Gastroesophageal sphincter (tissue), 4 donors: ENCODE results near the gene IFI30. TPM values are rescaled to one million over a fixed set of nuclear protein-coding genes. Genes with fewer than 3 reads are reported as not detected.

Experiments used
- ATAC-seq: fragments of 150-250 bp; one replicate; pipeline ENCODE4 v1.9.1; 2016; ENCODE audit warnings: mild to moderate bottlenecking, moderate library complexity
- H3K27ac ChIP-seq, 4 donors: fragments of 200-600 bp; sonication (generic) in 3 of 4; 1 replicate in 3 of 4; 2 replicates in 1 of 4; pipeline ENCODE4 v1.5.1; 2016 to 2019
- H3K27me3 ChIP-seq: fragments of 200-600 bp; sonication (generic); one replicate; pipeline ENCODE4 v1.5.1; 2019
- H3K36me3 ChIP-seq, 2 donors: fragments of 200-600 bp; sonication (generic); one replicate each; pipeline ENCODE4 v1.5.1; 2019; ENCODE audit warnings: control low read depth in 1 of 2
- H3K4me1 ChIP-seq, 3 donors: fragments of 200-600 bp; sonication (generic); 1 replicate in 2 of 3; 2 replicates in 1 of 3; pipeline ENCODE4 v1.5.1; 2016 to 2019; ENCODE audit warnings: control low read depth in 2 of 3
- H3K4me3 ChIP-seq, 2 donors: fragments of 200-600 bp; sonication (generic); one replicate each; pipeline ENCODE4 v1.5.1; 2019; ENCODE audit warnings: mild to moderate bottlenecking in 1 of 2, moderate library complexity in 1 of 2
- H3K9me3 ChIP-seq, 3 donors: fragments of 200-600 bp; sonication (generic); one replicate each; pipeline ENCODE4 v1.5.1; 2017 to 2019; ENCODE audit warnings: control low read depth in 2 of 3
- CTCF ChIP-seq, 4 experiments: fragments of 200-600 bp in 2 of 4; fragments of 450-650 bp in 2 of 4; sonication (generic) in 1 of 4; IDR thresholded peaks; one replicate each; pipeline ENCODE4 v1.5.1; 2017 to 2019; ENCODE audit warnings: antibody characterized with exemption in 4 of 4, mild to moderate bottlenecking in 2 of 4, moderate library complexity in 2 of 4
- EP300 ChIP-seq: sonication (generic); formaldehyde crosslinking; IDR thresholded peaks from one replicate; pipeline ENCODE4 v1.6.1; 2017; ENCODE audit warnings: antibody characterized with exemption, mild to moderate bottlenecking
- POLR2A ChIP-seq, 2 donors: fragments of 450-650 bp; IDR thresholded peaks; one replicate each; pipeline ENCODE4 v1.6.1; 2017; ENCODE audit warnings: antibody characterized with exemption in 2 of 2, mild to moderate bottlenecking in 2 of 2, moderate library complexity in 1 of 2
- POLR2AphosphoS5 ChIP-seq: sonication (generic); formaldehyde crosslinking; IDR thresholded peaks from one replicate; pipeline ENCODE4 v1.6.1; 2017; ENCODE audit warnings: antibody characterized with exemption
- WGBS, 2 donors: methylation state at CpG; one replicate each; pipeline ENCODE4 v1.1.5; 2018; ENCODE audit warnings: low coverage in 1 of 2; 5-methylcytosine and 5-hydroxymethylcytosine counted together
- total RNA-seq, 4 donors: library from RNA; depleted of rRNA; stranded (reverse); fragments of >200 nt; gene quantifications; one replicate each; pipeline ENCODE4 v1.1.0, GENCODE V29; 2016

The IFI30 gene
- total RNA-seq, 4 donors from 2014 or later, result 4.4 to 79.6 (median 40.8) TPM

- ATAC-seq, result no peak
- no peak for TF ChIP-seq EP300
- no peak for TF ChIP-seq POLR2AphosphoS5
- no peak for TF ChIP-seq POLR2A (IDR thresholded peaks at IDR 0.05)
- no peak for TF ChIP-seq CTCF (IDR thresholded peaks at IDR 0.05)
- Histone ChIP-seq H3K36me3 (peaks cover 0 to 97% of the 10 kb centered on the region in 2 donors), H3K9me3 (no peaks in the 10 kb centered on the region), H3K4me3 (no peak overlapping the region), H3K4me1 (no peaks in the 10 kb centered on the region), H3K27me3 (no peaks in the 10 kb centered on the region), H3K27ac (no peak overlapping the region)
- WGBS, 2 donors, result 94% methylated on average over 1 of the region's 1 CpG; no CpG with 5 or more reads in 1 of the 2 donors
Measured at GRCh38 chr19:18140473-18140872, 33.1 kb upstream of the IFI30 start.

GRCh38 chr19:18141031-18141430 is 32.6 kb upstream of the IFI30 start:
- no peak for ATAC-seq
- Histone ChIP-seq H3K9me3 (no peaks in the 10 kb centered on the region), H3K27me3 (no peaks in the 10 kb centered on the region), H3K4me3 (no peak overlapping the region), H3K36me3 (peaks cover 0 to 97% of the 10 kb centered on the region in 2 donors), H3K4me1 (no peaks in the 10 kb centered on the region), H3K27ac (no peak overlapping the region)
- no peak for TF ChIP-seq EP300
- 100% methylated on average over 4 of the region's 6 CpGs; no CpG with 5 or more reads in 1 of the 2 donors for WGBS, 2 donors

GRCh38 chr19:18143902-18144301 is 29.7 kb upstream of the IFI30 start:
- Histone ChIP-seq H3K36me3 (peaks cover 0 to 88% of the 10 kb centered on the region in 2 donors), H3K9me3 (no peaks in the 10 kb centered on the region), H3K4me1 (no peaks in the 10 kb centered on the region), H3K27ac (no peak overlapping the region), H3K4me3 (no peak overlapping the region), H3K27me3 (no peaks in the 10 kb centered on the region)
- WGBS, 2 donors, result 100% methylated on average over 1 of the region's 3 CpGs; no CpG with 5 or more reads in 1 of the 2 donors
- ATAC-seq, result no peak
- no peak for TF ChIP-seq EP300
- TF ChIP-seq POLR2AphosphoS5, result no peak
- no peak for TF ChIP-seq CTCF (IDR thresholded peaks at IDR 0.05)
- TF ChIP-seq POLR2A (IDR thresholded peaks at IDR 0.05), result no peak

DNA sequence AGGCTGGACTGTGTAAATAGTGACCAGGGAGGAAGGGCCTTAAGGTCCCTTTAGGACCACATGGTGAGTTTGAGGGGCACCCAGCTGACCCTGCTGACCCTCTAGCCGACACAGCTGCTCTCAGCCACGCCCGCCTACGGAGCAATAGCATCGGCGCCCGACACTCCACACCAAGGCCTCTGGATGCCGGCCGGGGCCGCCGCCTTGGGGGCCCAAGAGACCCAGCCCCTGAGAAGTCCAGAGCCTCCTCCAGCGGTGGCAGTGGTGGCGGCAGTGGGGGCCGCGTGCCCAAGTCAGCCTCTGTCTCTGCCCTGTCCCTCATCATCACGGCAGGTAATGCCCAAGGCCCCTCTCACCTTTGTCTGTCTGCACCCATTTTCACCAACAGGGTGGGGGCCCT is 29.3 kb upstream of the IFI30 start:
- Histone ChIP-seq H3K4me1 (no peaks in the 10 kb centered on the region), H3K27ac (no peak overlapping the region), H3K4me3 (no peak overlapping the region), H3K9me3 (no peaks in the 10 kb centered on the region), H3K27me3 (no peaks in the 10 kb centered on the region), H3K36me3 (peaks cover 0 to 83% of the 10 kb centered on the region in 2 donors)
- TF ChIP-seq POLR2A (IDR thresholded peaks at IDR 0.05), result no peak
- TF ChIP-seq CTCF (IDR thresholded peaks at IDR 0.05), result no peak
- no peak for TF ChIP-seq POLR2AphosphoS5
- TF ChIP-seq EP300, result no peak
- no peak for ATAC-seq
- no CpG with 5 or more reads among the region's 16 CpGs for WGBS, 2 donors

- no peaks in the 10 kb centered on the region for H3K4me1 ChIP-seq
- no peak for ATAC-seq
- no peaks in the 10 kb centered on the region for H3K27me3 ChIP-seq
- no peak overlapping the region for H3K27ac ChIP-seq
- WGBS, 2 donors, result 84 to 91% methylated on average over 9 to 11 of the region's 28 CpGs
- H3K4me3 ChIP-seq, result no peak overlapping the region
- no peaks in the 10 kb centered on the region for H3K9me3 ChIP-seq
- peaks cover 0 to 81% of the 10 kb centered on the region in 2 donors for H3K36me3 ChIP-seq
- TF ChIP-seq CTCF (IDR thresholded peaks at IDR 0.05), result no peak
- no peak for TF ChIP-seq EP300
- no peak for TF ChIP-seq POLR2A (IDR thresholded peaks at IDR 0.05)
- no peak for TF ChIP-seq POLR2AphosphoS5
Measured at GRCh38 chr19:18144906-18145305, 28.7 kb upstream of the IFI30 start.
